HG03025 (cell line): ENCODE results near the gene SEC31A.
"Not testable (repeated sequence)": the region's sequence is repeated elsewhere in the genome, so short reads cannot be mapped to it uniquely, and the experiment has no call there.

Experiments used
- ATAC-seq: cut with Tn5 transposase; IDR thresholded peaks from one replicate; pipeline ENCODE4 v1.9.1; 2021; ENCODE audit warnings: mild to moderate bottlenecking, moderate library complexity; ENCODE audit not compliant: unreplicated experiment, low FRiP score

SEC31A gene

DNA sequence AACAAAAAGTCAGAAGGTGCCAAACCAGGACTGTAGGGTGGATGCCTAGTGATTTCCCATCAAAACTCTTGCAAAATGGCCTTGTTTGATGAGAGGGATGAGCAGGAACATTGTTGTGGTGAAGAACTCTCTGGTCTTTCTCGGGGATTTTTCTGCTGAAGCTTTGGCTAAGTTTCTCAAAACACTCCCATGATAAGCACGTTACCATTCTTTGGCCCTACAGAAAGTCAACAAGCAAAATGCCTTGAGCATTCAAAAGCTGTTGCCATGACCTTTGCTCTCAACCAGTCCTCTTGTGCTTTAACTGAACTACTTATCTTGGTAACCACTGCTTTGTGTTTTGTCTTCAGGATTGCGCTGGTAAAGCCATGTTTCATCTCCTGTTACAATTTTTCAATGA, 3.0 kb upstream of the SEC31A start:
- ATAC-seq = no peak

DNA sequence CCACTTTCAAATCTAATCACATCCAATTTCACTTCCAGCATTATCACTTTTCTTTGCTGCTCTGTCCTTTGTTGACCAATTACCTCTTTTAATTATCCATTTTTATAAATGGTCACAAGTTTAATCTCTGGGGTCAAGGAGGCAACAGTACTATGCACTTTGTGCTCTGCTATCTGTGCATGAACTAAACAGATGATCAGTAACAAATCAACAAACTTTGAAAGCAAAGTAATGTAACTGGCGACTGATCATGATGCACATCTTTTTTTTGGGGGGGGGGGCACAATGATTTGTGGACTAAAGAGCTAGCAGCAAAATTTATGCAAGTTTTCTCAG, 1.5 kb upstream of the SEC31A start:
- ATAC-seq = no peak

DNA sequence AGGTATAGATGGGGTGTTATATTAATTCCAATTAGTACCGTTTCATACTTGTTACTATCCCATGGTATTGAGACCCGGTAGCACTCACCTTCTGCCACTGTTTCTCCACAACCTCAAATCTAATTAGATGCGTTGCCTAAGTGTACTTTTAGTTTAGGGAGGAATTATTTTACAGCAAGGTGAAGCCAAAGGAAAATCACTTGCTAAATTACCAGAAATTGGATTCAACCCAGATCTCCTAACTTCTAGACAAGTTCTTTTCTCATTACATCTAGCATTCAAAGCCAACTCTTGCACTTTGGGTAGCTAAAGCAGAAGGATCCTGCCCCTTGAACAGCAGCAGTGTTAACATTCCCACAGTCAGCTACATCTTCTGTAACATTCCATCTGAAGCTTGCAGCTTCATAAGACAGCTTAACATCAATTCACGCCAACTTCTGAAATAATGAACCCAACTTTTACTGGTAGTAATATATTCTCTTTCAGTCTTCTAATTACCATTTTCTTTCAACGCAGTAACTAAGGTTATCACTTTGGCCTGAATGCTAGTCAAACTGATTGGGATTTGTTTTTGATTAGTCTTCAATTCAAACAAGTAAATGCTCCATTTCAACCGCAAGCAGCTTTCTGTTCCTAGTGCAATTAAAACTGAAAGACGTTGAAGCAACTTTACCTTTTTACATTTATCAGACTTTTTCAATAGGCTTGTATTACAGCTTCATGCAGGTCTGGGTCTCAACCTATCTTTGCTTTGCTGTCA, 934 bp upstream of the SEC31A start:
- no peak for ATAC-seq

DNA sequence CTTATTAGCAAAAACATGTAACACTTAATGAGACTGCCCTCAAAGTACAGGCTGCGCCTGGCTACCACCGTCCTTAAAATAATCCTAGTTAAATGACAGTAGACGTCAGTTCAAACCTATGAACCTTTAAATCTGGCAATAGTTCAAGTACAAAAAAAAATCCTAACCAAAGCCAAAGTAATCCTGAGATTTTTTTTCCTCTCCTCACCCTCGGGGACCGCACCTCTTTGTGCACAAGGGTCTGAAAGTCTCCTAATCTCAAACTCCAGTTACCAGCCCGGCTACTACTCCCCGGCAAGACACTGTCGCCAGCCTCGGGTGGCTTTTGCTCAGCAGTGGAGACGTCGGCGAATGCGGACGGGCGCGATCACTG, 439 bp downstream of the SEC31A start:
- ATAC-seq = no peak

DNA sequence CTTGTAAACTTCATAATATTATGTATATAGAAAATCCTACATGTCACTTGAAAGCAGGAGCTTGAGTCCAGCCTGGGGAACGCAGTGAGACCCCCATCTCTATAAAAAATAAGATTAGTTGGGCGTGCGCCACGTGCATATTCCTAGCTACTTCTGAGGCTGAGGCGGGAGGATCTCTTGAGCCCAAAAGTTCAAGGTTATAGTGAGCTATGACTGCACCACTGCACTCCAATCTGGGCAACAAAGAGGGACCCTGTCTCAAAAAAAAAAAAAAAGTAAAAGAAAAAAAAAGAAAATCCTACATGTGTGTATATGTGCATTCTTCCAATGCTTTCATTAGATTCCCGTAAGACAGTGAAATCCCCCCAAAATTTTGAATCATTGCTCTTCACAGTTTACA, 1.7 kb downstream of the SEC31A start:
- no peak for ATAC-seq

DNA sequence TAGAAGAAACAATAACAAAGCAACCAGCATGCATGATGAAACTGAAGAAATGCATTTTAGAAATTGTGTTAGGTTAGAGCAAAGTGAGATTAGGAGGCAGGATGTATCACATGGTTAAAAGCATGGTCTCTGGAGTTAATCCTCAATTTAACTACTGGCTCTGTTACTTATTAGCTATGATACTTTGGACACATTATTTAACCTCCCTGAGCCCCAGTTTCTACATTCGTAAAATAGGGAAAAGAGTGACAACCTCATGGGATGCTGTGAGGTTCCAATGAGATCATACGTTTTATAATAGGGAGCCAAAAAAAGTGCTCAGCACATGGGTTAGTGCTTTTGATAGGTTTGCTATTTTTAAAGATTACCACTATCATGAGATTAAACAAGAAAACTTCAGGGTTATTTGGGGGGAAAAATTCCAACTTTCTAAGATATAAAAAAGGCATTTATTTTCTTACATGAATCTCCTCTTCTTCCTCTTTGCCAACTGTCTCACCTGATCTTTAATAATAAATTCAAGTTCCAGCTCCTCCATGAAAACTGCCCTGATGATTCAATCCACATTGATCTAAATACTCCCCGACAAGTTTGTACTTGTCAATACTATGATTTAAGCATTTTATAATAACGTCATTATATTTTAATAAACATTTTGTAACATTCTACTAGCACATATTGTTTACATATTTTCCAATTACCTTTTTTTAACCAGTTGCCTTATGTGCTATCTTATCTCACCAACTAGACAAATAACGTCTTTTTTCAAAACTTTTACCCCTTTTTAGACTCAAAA, 4.6 kb downstream of the SEC31A start:
- no peak for ATAC-seq

DNA sequence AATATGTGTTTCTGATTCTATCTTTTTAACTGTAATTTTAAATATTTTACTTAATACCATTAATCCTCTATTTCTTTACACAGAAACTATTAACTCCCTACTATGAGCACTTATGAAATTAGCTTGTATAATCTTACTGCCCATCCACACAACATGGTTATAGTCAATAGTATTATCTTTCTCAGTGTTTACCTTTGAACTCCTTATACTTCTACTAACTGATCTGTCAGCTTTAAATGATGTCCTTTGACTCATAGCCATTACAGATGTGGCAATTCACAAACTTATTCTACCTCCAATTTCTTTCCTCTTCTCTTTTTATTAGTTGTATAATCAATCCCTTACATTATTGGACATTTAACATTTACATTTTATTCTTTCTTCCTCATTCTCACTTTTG, 5.5 kb downstream of the SEC31A start:
- ATAC-seq = no peak

DNA sequence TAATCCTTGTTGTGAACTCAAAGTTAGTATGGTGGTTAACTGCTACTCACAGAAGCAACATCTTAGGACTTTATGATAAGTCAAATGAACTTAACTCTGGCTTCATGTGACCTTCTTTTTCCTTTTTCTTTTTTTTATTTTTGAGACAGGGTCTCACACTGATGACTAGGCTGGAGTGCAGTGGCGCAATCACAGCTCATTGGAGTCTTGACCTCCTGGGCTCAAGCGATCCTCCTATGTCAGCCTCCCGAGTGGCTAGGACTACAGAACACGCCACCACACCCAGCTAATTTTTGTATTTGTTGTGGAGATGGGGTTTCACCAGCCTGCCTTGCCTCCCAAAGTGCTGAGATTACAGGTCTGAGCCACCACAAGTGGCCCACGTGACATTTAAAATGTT, 22.4 kb downstream of the SEC31A start:
- no peak for ATAC-seq

DNA sequence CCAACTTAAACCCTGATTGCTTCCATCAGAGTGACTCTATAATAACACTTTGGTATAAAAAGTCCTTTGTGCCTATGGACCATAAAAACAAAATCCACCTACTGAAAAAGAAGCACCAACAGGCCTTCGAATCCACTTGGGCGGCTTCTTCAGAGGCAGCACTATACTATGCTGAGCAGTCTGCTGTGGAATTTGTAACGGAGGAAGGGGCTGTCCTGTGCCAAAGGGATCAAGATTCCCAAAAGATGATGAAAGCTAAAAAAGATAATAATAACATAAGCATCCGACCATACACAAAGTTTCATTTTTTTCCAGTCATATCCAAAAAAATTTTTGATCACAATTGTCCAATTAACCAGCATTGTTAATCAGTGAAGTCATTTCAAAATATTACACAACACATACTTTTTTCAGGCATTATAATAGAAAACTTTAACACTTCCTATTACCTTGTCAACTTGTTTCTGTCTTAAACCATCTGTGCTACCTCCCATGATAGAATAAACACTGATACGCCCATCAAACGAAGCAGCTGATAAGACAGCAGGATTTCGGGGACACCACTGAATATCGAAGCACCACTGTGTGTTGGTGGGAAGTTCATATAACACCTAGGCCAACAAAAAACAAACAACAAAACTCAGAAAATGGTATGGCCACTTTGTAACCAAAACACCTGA, 24.1 kb downstream of the SEC31A start:
- ATAC-seq = no peak

DNA sequence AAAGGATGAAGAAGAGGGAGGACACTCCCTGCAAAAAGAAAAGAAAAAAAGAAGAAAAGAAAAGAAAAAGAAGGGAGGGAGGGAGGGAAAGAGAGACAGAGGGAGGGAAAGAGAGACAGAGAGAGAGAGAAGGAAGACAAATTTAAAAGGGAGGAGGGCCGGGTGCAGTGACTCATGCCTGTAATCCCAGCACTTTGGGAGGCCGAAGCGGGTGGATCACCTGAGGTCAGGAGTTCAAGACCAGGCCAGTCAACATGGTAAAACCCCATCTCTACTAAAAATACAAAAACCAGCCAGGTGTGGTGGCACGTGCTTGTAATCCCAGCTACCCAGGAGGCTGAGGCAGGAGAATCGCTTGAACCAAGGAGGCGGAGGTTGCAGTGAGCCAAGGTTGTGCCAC, 24.9 kb downstream of the SEC31A start:
- not testable (repeated sequence) for ATAC-seq

DNA sequence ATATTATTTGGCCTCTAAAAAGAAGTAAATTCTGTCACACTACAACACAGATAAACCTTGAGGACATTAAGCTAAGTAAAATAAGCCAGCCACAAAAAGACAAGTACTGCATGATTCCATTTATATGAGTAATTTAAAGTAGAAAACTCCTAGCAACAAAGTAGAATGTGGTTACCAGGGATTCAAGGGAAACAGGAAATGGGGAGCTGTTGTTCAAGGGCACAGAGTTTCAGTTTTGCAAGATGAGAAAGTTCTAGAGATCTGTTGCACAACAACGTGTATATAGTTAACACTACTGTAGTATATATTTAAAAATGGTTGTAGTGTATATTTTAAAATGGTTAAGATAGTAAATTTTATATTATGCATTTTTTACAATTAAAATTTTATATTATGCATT, 25.4 kb downstream of the SEC31A start:
- no peak for ATAC-seq

DNA sequence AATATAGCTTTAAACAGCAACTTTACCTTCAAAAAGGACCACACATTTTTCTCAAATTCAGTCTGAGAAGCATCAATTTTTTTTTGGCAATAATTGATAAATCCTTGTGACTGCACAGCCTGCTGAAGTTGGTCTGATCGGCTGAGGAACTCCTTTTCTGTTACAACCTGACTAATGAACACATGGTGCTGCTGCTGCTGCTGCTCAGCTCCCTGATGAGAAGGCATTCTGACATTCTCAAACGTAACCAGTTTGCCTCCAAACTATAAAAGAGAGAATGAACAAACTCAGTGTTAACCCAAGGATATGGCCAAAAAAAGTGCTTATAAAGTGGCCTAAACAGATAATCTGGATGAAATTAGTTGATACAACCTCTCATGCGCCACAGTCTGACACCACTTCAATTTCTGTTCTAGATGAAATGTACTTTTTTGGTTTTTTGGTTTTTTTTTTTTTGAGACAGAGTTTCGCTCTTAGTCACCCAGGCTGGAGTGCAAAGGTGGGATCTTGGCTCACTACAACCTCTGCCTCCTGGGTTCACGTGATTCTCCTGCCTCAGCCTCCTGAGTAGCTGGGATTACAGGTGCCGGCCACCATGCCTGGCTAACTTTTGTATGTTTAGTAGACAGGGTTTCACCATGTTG, 26.5 kb downstream of the SEC31A start:
- no peak for ATAC-seq

DNA sequence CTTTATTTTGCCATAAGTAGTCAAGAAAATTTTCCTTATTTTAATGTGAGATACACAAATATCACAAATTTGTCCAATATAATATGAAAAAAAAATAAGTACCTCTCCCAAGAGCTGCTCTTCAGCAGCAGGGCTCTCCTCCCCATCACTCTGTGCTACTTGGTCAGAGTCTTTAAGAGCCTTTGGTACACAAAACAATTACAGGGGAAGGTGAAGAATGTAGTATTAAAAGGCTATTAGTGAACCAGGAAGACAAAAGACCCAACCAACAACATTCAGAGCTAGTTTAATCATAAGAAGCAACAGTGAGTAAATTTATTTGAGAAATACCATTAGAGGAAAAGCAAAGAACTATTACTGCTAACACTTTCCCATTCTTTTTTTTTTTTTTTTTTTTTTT, 29.4 kb downstream of the SEC31A start:
- no peak for ATAC-seq

DNA sequence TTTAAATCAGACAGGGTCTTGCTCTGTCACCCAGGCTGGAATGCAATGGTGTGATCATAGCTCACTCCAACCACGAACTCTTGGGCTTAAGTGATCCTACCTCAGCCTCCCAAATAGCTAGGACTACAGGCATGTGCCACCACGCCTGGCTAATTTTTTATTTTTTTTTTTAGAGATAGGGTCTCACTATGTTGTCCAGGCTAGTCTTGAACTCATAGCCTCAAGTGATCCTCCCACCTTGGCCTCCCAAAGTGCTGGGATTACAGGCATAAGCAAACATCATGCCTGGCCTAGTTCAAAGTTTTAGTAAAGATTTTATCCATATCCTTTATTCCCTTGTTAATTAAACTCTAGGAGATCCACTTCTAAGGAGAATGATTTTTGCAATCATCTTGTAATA, 30.5 kb downstream of the SEC31A start:
- not testable (repeated sequence) for ATAC-seq

DNA sequence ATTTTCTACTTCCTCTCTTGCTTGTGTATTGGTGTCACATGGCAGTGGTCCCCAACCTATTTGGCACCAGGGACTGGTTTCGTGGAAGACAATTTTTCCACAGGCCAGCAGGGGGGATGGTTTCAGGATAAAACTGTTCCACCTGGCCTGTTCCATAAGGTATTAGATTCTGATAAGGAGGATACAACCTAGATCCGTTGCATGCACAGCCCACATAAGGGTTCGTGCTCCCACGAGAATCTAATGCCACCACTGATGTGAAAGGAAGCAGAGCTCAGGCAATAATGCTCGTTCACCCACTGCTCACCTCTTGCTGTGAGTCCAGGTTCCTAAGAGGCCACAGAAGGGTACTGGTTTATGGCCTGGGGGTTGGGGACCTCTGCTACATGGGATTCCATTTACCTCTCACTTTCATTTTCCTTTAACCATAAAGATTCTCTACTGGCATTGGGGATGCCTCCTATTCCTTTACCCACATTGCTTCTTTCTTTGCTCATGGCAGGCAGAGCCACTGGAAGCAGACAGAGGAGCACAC, 38.1 kb downstream of the SEC31A start:
- no peak for ATAC-seq

DNA sequence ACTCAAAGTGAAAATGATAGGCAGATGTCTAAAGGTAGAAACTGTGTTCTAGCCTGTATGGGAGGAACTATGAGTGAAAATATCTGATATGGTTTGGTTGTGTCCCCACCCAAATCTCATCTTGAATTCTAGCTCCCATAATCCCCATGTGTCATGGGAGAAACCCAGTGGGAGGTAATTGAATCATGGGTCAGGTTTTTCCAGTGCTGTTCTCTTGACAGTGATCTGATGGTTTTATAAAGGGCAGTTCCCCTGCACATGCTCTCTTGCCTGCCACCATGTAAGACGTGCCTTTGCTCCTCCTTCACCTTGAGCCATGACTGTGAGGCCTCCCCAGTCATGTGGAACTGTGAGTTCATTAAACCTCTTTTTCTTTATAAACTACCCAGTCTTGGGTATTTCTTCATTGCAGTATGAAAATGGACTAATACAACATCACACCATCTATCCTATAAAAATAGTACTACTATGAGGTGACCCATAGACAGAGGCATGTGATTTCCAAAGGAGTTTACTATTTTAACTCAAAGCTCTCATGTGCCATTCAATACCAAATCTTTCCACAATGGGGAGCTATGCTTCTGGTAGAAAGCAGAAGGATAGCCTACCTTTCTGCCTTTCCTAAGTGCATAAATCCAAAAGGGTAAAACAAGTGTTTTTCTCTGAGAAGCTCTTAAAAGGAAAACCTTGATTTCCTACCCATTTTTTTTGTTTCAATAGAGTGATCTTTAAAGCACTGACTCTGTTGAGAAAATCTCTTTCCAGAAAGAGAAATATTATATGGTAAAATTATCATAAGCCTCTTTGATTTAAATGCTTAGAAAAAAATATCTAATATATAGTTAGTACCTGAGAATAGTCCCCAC, 38.8 kb downstream of the SEC31A start:
- no peak for ATAC-seq

DNA sequence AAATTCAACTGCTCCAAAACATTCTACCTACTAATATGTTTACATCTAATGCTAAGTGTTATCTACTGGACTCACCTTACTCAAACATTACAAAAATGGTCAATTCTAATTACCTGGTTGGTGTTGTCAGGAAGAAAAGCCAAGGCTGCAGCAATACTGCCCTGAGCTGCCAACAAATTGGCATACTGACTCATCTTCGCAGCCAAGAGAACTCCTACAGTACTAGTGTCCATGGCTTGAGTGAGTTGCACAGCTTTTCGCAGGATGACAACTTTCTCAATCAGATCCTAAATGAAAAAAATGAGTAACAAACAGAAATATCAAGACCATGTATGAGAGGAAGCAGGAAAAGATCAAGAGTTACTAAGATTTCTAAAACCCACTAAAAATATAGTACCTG, 39.6 kb downstream of the SEC31A start:
- ATAC-seq = no peak

DNA sequence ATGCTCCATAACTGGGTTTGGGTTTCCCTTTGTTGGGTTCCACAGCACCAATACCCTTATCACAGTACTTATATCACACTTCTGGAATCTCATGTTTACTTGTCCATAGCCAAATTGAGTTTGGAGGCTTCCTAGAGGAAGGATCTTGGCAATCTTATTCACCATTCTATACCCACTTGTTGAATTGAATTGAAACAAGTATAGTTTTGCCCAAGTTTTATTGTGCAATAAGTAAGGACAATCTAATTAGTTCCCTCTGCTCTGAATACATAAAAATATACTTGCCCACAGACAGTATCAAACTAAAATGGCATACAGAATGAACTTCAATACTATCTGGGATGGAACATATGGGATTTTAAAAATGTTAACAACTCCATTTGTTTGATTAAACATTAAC, 40.3 kb downstream of the SEC31A start:
- no peak for ATAC-seq

DNA sequence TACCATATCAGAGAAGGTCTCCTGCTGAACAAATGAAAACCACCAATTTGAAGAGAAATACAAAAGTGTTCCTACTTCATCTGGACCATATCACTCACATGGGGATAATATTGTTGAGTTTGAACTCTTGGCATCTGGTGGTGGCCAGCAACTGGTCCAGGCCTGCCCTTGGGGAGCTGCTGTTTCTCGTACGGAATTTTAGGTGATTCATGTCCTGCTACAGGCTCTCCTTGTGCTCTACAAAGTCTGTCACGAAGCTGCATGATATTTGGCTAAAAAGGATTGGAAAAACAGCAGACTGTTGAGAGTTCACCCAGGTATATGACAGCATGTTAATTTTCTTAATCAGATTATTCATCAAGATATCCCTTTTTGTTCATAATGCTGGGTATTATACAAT, 42.2 kb downstream of the SEC31A start:
- ATAC-seq = no peak

DNA sequence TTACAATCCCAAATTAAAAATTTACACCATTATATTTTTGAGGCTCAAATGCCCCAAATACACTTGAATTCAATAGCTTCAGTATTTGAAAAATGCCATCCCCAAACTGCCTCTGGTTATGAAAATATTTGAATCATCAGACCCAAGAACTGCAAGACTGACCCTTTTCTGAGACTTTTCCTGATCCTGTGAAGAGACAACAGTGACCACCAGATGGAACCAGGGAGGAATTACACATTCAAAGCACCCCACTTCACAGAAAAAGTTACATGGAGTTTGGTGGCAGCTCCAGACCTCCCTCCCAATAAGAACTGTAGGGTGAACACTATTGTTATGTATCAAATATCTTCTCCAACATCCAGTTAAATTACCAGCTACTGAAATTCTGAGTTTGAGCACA, 48.4 kb downstream of the SEC31A start:
- no peak for ATAC-seq
